IMR-90 (cell line): ENCODE measurements around the gene IDH3B. TPM values are rescaled to one million over a fixed set of nuclear protein-coding genes. Genes with fewer than 3 reads are reported as not detected.

ENCODE experiments used
- ATAC-seq: fragments of 200-7000 bp; cut with Tn5 transposase; 2 replicates; pipeline ENCODE4 v1.9.1; 2020; ENCODE audit warnings: low read depth, mild to moderate bottlenecking, moderate library complexity
- BruUV-seq: library from RNA; stranded (reverse); fragments of 400-500 nt; replicated peaks from 2 replicates; lab custom pipeline; 2021; lab: Mats Ljungman, UMichigan
- CTCF ChIA-PET: fragments of 300-600 bp; formaldehyde crosslinking; extraction: SDS; loops from one replicate; lab custom pipeline; 2021; ENCODE audit warnings: antibody characterized with exemption; lab: Yijun Ruan, JAX
- POLR2A ChIA-PET: fragments of 300-600 bp; sonication (Branson Sonifier 250); formaldehyde crosslinking; loops from one replicate; lab custom pipeline; 2022; ENCODE audit warnings: antibody characterized with exemption; ENCODE audit not compliant: unreplicated experiment; lab: Charles Lee
- DNase-seq: peaks from one replicate; pipeline ENCODE4 v3.0.0; 2013
- H2AFZ ChIP-seq: replicated peaks from 2 replicates; pipeline ENCODE3; 2013; ENCODE audit warnings: low read length, mild to moderate bottlenecking; ENCODE audit not compliant: poor library complexity
- H2AK5ac ChIP-seq: 2 replicates; pipeline ENCODE4 v1.6.1; 2013; ENCODE audit warnings: low read depth, low read length, inconsistent platforms
- H2AK9ac ChIP-seq: replicated peaks from 2 replicates; pipeline ENCODE3; 2013; ENCODE audit warnings: mild to moderate bottlenecking, low read depth, low read length, moderate library complexity; ENCODE audit not compliant: poor library complexity
- H2BK120ac ChIP-seq: 2 replicates; pipeline ENCODE4 v1.6.1; 2013; ENCODE audit warnings: low read depth, low read length, inconsistent platforms
- H2BK15ac ChIP-seq: 3 replicates; pipeline ENCODE4 v1.6.1; 2013; ENCODE audit warnings: low read depth, low read length, inconsistent platforms
- H2BK20ac ChIP-seq: 2 replicates; pipeline ENCODE4 v1.6.1; 2013; ENCODE audit warnings: low read depth, mild to moderate bottlenecking, inconsistent platforms, low read length, moderate library complexity
- H2BK5ac ChIP-seq: 2 replicates; pipeline ENCODE4 v1.6.1; 2013; ENCODE audit warnings: mild to moderate bottlenecking, low read depth, low read length, inconsistent platforms; ENCODE audit not compliant: poor library complexity, severe bottlenecking
- H3K14ac ChIP-seq: replicated peaks from 2 replicates; pipeline ENCODE4 v1.6.1; 2013; ENCODE audit warnings: low read depth, low read length, inconsistent platforms
- H3K18ac ChIP-seq: 2 replicates; pipeline ENCODE4 v1.6.1; 2013; ENCODE audit warnings: low read depth, low read length, control low read depth
- H3K23ac ChIP-seq: 2 replicates; pipeline ENCODE4 v1.6.1; 2013; ENCODE audit warnings: low read depth, low read length, inconsistent platforms
- H3K27ac ChIP-seq: 2 replicates; pipeline ENCODE4 v1.5.1; 2013; ENCODE audit warnings: mild to moderate bottlenecking, control low read depth, low read length; ENCODE audit not compliant: insufficient read depth
- H3K27me3 ChIP-seq: 2 replicates; pipeline ENCODE4 v1.6.1; 2013; ENCODE audit warnings: low read length; ENCODE audit not compliant: control insufficient read depth, insufficient read depth
- H3K36me3 ChIP-seq: 2 replicates; pipeline ENCODE4 v1.6.1; 2013; ENCODE audit warnings: low read length, mixed read lengths; ENCODE audit not compliant: control insufficient read depth, insufficient read depth
- H3K4ac ChIP-seq: 2 replicates; pipeline ENCODE4 v1.6.1; 2013; ENCODE audit warnings: low read depth, low read length, inconsistent platforms
- H3K4me1 ChIP-seq: 2 replicates; pipeline ENCODE4 v1.6.1; 2013; ENCODE audit warnings: low read length, mixed read lengths; ENCODE audit not compliant: control insufficient read depth, insufficient read depth
- H3K4me2 ChIP-seq: 2 replicates; pipeline ENCODE4 v1.6.1; 2013; ENCODE audit warnings: low read depth, mild to moderate bottlenecking, control low read depth, low read length, moderate library complexity
- H3K4me3 ChIP-seq: 2 replicates; pipeline ENCODE4 v1.5.1; 2013; ENCODE audit warnings: low read depth, mild to moderate bottlenecking, control low read depth, low read length, moderate library complexity; ENCODE audit not compliant: insufficient read depth
- H3K56ac ChIP-seq: 2 replicates; pipeline ENCODE4 v1.6.1; 2013; ENCODE audit warnings: low read length, inconsistent platforms; ENCODE audit not compliant: insufficient read depth; ENCODE audit errors: extremely low read depth
- H3K79me1 ChIP-seq, 2 experiments: 2 replicates each; pipeline ENCODE4 v1.6.1; 2013; ENCODE audit warnings: low read length in 2 of 2, inconsistent platforms in 1 of 2, low read depth in 1 of 2
- H3K9ac ChIP-seq: 2 replicates; pipeline ENCODE4 v1.6.1; 2013; ENCODE audit warnings: low read depth, low read length, control low read depth
- H3K9me1 ChIP-seq: 2 replicates; pipeline ENCODE4 v1.6.1; 2013; ENCODE audit warnings: low read length, inconsistent platforms; ENCODE audit not compliant: insufficient read depth
- H3K9me3 ChIP-seq: 2 replicates; pipeline ENCODE4 v1.6.1; 2013; ENCODE audit warnings: low read length; ENCODE audit not compliant: control insufficient read depth, insufficient read depth
- H4K20me1 ChIP-seq: 2 replicates; pipeline ENCODE4 v1.6.1; 2013; ENCODE audit warnings: low read length, inconsistent platforms; ENCODE audit not compliant: insufficient read depth
- H4K5ac ChIP-seq: 2 replicates; pipeline ENCODE4 v1.6.1; 2013; ENCODE audit warnings: mild to moderate bottlenecking, low read depth, low read length, control low read depth
- H4K8ac ChIP-seq, 2 experiments: 2 replicates each; pipeline ENCODE4 v1.6.1; 2013; ENCODE audit warnings: low read depth in 2 of 2, low read length in 2 of 2, control low read depth in 1 of 2, inconsistent platforms in 1 of 2
- H4K91ac ChIP-seq: 2 replicates; pipeline ENCODE4 v1.6.1; 2013; ENCODE audit warnings: low read depth, low read length, inconsistent platforms; ENCODE audit not compliant: insufficient read depth
- BHLHE40 ChIP-seq: fragments of 150-350 bp; IDR thresholded peaks from 2 replicates; pipeline ENCODE4 v1.6.1; 2016; ENCODE audit warnings: mild to moderate bottlenecking, low read depth, low read length
- CEBPB ChIP-seq: IDR thresholded peaks from 2 replicates; pipeline ENCODE4 v1.6.1; 2012; ENCODE audit warnings: low read depth, low read length, improper control_type of control experiment
- CHD1 ChIP-seq: IDR thresholded peaks from 2 replicates; pipeline ENCODE4 v1.6.1; 2012; ENCODE audit warnings: low read depth, low read length, improper control_type of control experiment
- FOS ChIP-seq: fragments of 150-350 bp; IDR thresholded peaks from 2 replicates; pipeline ENCODE4 v1.6.1; 2016; ENCODE audit warnings: low read depth, low read length
- MAZ ChIP-seq: IDR thresholded peaks from 2 replicates; pipeline ENCODE4 v1.6.1; 2012; ENCODE audit warnings: low read depth, mild to moderate bottlenecking, low read length, improper control_type of control experiment, moderate library complexity, borderline replicate concordance
- MXI1 ChIP-seq: IDR thresholded peaks from 2 replicates; pipeline ENCODE4 v1.6.1; 2012; ENCODE audit warnings: low read depth, mild to moderate bottlenecking, low read length, moderate library complexity, borderline replicate concordance
- NFE2L2 ChIP-seq: fragments of 150-350 bp; IDR thresholded peaks from 2 replicates; pipeline ENCODE4 v1.6.1; 2016; ENCODE audit warnings: low read depth, mild to moderate bottlenecking, low read length
- POLR2A ChIP-seq: IDR thresholded peaks from 2 replicates; pipeline ENCODE4 v1.6.1; 2012; ENCODE audit warnings: mild to moderate bottlenecking, low read depth, low read length
- RAD21 ChIP-seq: IDR thresholded peaks from 2 replicates; pipeline ENCODE4 v1.6.1; 2012; ENCODE audit warnings: low read length, improper control_type of control experiment
- RCOR1 ChIP-seq: IDR thresholded peaks from 2 replicates; pipeline ENCODE4 v1.6.1; 2012; ENCODE audit warnings: mild to moderate bottlenecking, low read length, improper control_type of control experiment; ENCODE audit not compliant: insufficient replicate concordance
- RFX5 ChIP-seq: IDR thresholded peaks from 2 replicates; pipeline ENCODE4 v1.8.0; 2012; ENCODE audit warnings: low read depth, mild to moderate bottlenecking, low read length, moderate library complexity
- SMC3 ChIP-seq: fragments of 150-350 bp; IDR thresholded peaks from 2 replicates; pipeline ENCODE4 v1.6.1; 2016; ENCODE audit warnings: low read depth, mild to moderate bottlenecking, antibody characterized with exemption, low read length, moderate library complexity
- WGBS, 2 experiments: methylation state at CpG; one replicate each; pipeline versions ENCODE4 v1.1.5 to v1.1.7; 2013; ENCODE audit warnings: missing lambda C conversion rate in 2 of 2; ENCODE audit not compliant: insufficient read length in 1 of 2; ENCODE audit errors: extremely low coverage in 2 of 2; 5-methylcytosine and 5-hydroxymethylcytosine counted together
- dilution Hi-C: fragments of 300-500 bp; cut with HindIII; formaldehyde crosslinking; loops from one replicate; pipeline ENCODE4 v1.14.3; 2018; ENCODE audit warnings: low sequenced_read_pairs; ENCODE audit not compliant: unreplicated experiment
- in situ Hi-C: fragments of 300-500 bp; cut with MboI; formaldehyde crosslinking; loops from 3 replicates; pipeline ENCODE4 v1.14.3; 2019; ENCODE audit warnings: low sequenced_read_pairs, inconsistent platforms, mixed read lengths
- intact Hi-C: fragments of 100-400 bp; cut with micrococcal nuclease; formaldehyde crosslinking; loops from 2 replicates; pipeline ENCODE4 v1.10.0; 2022
- polyA plus RNA-seq, 3 experiments: library from polyadenylated mRNA; depleted of rRNA; stranded (reverse); fragments of >200 nt; gene quantifications; 2 replicates each; pipeline ENCODE4 v1.2.3, GENCODE V29; 2012; ENCODE audit warnings: low replicate concordance in 1 of 3
- total RNA-seq: library from RNA; depleted of rRNA; stranded (reverse); fragments of >200 nt; gene quantifications from 2 replicates; pipeline ENCODE4 v1.2.3, GENCODE V29; 2012
- TF ChIP-seq, protein P1 (sequence below): fragments of 150-350 bp; IDR thresholded peaks from 2 replicates; pipeline ENCODE4 v1.6.1; 2016; ENCODE audit warnings: low read depth, mild to moderate bottlenecking, low read length, moderate library complexity, borderline replicate concordance
- TF ChIP-seq, protein P2 (sequence below): conservative IDR thresholded peaks from 2 replicates; pipeline ENCODE4 v1.5.1; 2012; ENCODE audit warnings: mild to moderate bottlenecking, low read depth, low read length, improper control_type of control experiment
- TF ChIP-seq, protein P3 (sequence below): fragments of 150-350 bp; IDR thresholded peaks from 2 replicates; pipeline ENCODE4 v1.6.1; 2017; ENCODE audit warnings: mild to moderate bottlenecking, antibody characterized with exemption, low read length, low read depth

IDH3B gene
- total and polyA plus RNA-seq, 2 of the 4 experiments (the other 2 are of a cell fraction): 151 to 160 TPM

DNA sequence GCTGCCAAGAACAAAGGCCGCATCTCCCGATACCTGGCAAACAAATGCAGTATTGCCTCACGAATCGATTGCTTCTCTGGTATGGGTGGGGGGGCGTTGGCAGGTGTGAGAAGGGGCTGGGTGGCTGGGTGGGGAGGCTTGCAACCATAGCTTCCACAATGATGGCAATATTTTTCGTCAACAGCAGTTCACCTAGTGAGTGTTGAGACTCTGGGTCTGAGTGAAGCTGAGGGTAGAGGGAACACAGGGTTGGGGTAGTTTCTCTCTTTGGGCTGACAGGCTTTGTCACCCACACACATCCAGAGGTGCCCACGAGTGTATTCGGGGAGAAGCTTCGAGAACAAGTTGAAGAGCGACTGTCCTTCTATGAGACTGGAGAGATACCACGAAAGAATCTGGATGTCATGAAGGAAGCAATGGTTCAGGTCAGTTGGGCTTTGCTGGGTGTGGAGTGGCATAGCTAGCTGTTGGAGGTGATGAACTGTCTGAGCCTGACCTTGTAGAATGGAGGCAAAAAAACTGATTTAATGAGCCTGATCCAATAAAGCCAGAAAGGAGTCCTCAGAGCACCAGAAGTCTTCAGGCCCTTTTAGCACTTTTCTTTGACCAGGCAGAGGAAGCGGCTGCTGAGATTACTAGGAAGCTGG is 7.4 kb downstream of the IDH3B start:
- Histone ChIP-seq H3K36me3 (peaks cover 70% of the 10 kb centered on the region), H3K23ac (no peak overlapping the region), H3K9ac (no peak overlapping the region), H2BK5ac (no peak overlapping the region), H3K9me1 (peaks cover 13% of the 10 kb centered on the region), H2BK20ac (no peak overlapping the region), H4K8ac (no peak overlapping the region), H3K27ac (no peak overlapping the region), H2AK9ac (peak overlapping the region; percentile 75), H4K20me1 (peaks cover 57% of the 10 kb centered on the region), H3K18ac (no peak overlapping the region), H2AFZ (no peak overlapping the region), H3K79me1 (peaks cover 26 to 52% of the 10 kb centered on the region in 2 experiments), H3K4me3 (no peak overlapping the region), H4K91ac (no peak overlapping the region), H3K56ac (no peak overlapping the region), H3K4ac (no peak overlapping the region), H2BK15ac (no peak overlapping the region), H3K14ac (no peak overlapping the region), H3K4me2 (no peak overlapping the region), H2BK120ac (no peak overlapping the region), H3K9me3 (no peaks in the 10 kb centered on the region), H4K5ac (no peak overlapping the region), H3K27me3 (no peaks in the 10 kb centered on the region), H3K4me1 (peaks cover 5% of the 10 kb centered on the region), H2AK5ac (no peak overlapping the region)
- intact Hi-C loops (no loop called here), dilution Hi-C loops (no loop called here), in situ Hi-C loops (no loop called here)
- POLR2A ChIA-PET: no interaction called here
- CTCF ChIA-PET: no interaction called here
- 100% methylated on average over 1 of the region's 12 CpGs; no CpG with 5 or more reads in 1 of the 2 experiments for WGBS, 2 experiments
- no peak for DNase-seq
- no TSS peak for BruUV-seq
- TF ChIP-seq MXI1 (no peak), RFX5 (no peak), BHLHE40 (no peak), RCOR1 (no peak), SMC3 (no peak), FOS (no peak), CHD1 (no peak), RAD21 (no peak), NFE2L2 (no peak), MAZ (no peak), CEBPB (no peak), POLR2A (no peak)
- TF ChIP-seq, protein P1, sequence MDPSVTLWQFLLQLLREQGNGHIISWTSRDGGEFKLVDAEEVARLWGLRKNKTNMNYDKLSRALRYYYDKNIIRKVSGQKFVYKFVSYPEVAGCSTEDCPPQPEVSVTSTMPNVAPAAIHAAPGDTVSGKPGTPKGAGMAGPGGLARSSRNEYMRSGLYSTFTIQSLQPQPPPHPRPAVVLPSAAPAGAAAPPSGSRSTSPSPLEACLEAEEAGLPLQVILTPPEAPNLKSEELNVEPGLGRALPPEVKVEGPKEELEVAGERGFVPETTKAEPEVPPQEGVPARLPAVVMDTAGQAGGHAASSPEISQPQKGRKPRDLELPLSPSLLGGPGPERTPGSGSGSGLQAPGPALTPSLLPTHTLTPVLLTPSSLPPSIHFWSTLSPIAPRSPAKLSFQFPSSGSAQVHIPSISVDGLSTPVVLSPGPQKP: no peak
- TF ChIP-seq, protein P2, sequence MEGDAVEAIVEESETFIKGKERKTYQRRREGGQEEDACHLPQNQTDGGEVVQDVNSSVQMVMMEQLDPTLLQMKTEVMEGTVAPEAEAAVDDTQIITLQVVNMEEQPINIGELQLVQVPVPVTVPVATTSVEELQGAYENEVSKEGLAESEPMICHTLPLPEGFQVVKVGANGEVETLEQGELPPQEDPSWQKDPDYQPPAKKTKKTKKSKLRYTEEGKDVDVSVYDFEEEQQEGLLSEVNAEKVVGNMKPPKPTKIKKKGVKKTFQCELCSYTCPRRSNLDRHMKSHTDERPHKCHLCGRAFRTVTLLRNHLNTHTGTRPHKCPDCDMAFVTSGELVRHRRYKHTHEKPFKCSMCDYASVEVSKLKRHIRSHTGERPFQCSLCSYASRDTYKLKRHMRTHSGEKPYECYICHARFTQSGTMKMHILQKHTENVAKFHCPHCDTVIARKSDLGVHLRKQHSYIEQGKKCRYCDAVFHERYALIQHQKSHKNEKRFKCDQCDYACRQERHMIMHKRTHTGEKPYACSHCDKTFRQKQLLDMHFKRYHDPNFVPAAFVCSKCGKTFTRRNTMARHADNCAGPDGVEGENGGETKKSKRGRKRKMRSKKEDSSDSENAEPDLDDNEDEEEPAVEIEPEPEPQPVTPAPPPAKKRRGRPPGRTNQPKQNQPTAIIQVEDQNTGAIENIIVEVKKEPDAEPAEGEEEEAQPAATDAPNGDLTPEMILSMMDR: no peak
- TF ChIP-seq, protein P3, sequence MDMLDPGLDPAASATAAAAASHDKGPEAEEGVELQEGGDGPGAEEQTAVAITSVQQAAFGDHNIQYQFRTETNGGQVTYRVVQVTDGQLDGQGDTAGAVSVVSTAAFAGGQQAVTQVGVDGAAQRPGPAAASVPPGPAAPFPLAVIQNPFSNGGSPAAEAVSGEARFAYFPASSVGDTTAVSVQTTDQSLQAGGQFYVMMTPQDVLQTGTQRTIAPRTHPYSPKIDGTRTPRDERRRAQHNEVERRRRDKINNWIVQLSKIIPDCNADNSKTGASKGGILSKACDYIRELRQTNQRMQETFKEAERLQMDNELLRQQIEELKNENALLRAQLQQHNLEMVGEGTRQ: no peak
- no peak for ATAC-seq
